Lung (tissue), 12 donors: ENCODE results near the gene PARM1. TPM values are rescaled to one million over a fixed set of nuclear protein-coding genes. Genes with fewer than 3 reads are reported as not detected.

ENCODE experiments used
- ATAC-seq: fragments of 200-7000 bp; cut with Tn5 transposase; one replicate; pipeline ENCODE4 v1.9.1; 2020; ENCODE audit warnings: moderate number of reproducible peaks; ENCODE audit not compliant: insufficient read depth, low FRiP score
- DNase-seq, 3 donors: peaks; one replicate each; pipeline ENCODE4 v3.0.0-alpha.2; 2013 to 2017
- H3K27ac ChIP-seq, 2 donors: one replicate each; pipeline ENCODE4 v1.5.1; 2013; ENCODE audit warnings: mild to moderate bottlenecking in 2 of 2, moderate library complexity in 2 of 2, control low read depth in 1 of 2, inconsistent platforms in 1 of 2, low read depth in 1 of 2, low read length in 1 of 2
- H3K27me3 ChIP-seq, 3 donors: one replicate each; pipeline ENCODE4 v1.5.1; 2013; ENCODE audit warnings: low read length in 2 of 3; ENCODE audit not compliant: control insufficient read depth in 3 of 3, insufficient read depth in 3 of 3
- H3K36me3 ChIP-seq, 4 donors: one replicate each; pipeline ENCODE4 v1.5.1; 2013; ENCODE audit warnings: low read length in 4 of 4, mild to moderate bottlenecking in 1 of 4, moderate library complexity in 1 of 4; ENCODE audit not compliant: control insufficient read depth in 4 of 4, insufficient read depth in 4 of 4
- H3K4me1 ChIP-seq, 5 donors: one replicate each; pipeline ENCODE4 v1.5.1; 2013; ENCODE audit warnings: low read length in 5 of 5, mild to moderate bottlenecking in 2 of 5, moderate library complexity in 1 of 5; ENCODE audit not compliant: control insufficient read depth in 5 of 5, insufficient read depth in 5 of 5
- H3K4me3 ChIP-seq: one replicate; pipeline ENCODE4 v1.5.1; 2013; ENCODE audit warnings: mild to moderate bottlenecking, control low read depth, moderate library complexity
- H3K9ac ChIP-seq, 2 donors: one replicate each; pipeline ENCODE4 v1.5.1; 2013; ENCODE audit warnings: low read length in 2 of 2, control low read depth in 1 of 2; ENCODE audit not compliant: insufficient read depth in 1 of 2
- H3K9me3 ChIP-seq, 4 donors: one replicate each; pipeline ENCODE4 v1.5.1; 2013; ENCODE audit warnings: low read length in 3 of 4, mild to moderate bottlenecking in 1 of 4, moderate library complexity in 1 of 4; ENCODE audit not compliant: control insufficient read depth in 4 of 4, insufficient read depth in 3 of 4
- CTCF ChIP-seq: IDR thresholded peaks from 2 replicates; pipeline ENCODE4 v1.5.1; 2012; ENCODE audit warnings: mild to moderate bottlenecking; ENCODE audit errors: control extremely low read depth, extremely low read depth
- WGBS, 2 donors: extraction: QIAGEN DNeasy Blood & Tissue Kit; methylation state at CpG; one replicate each; pipeline ENCODE4 v1.1.7; 2013; 5-methylcytosine and 5-hydroxymethylcytosine counted together
- polyA plus RNA-seq, 2 donors: library from polyadenylated mRNA; stranded (reverse); fragments of 200-250 nt; gene quantifications; one replicate each; pipeline ENCODE4 v1.2.1, GENCODE V29; 2013
- total RNA-seq, 2 donors: library from RNA; depleted of rRNA in 1 of 2; stranded (reverse); fragments of >200 nt in 1 of 2; gene quantifications; one replicate each; pipeline ENCODE4 v1.2.1, GENCODE V29; 2014 to 2021
- donor health status: control.
- donor health status: control.
- donor health status: Bipolar disorder and iron deficiency.
- donor health status: healthy.
- donor health status: DM: yes; HTN: yes; CAD: no.

PARM1 gene
- total and polyA plus RNA-seq, 4 donors = 25.4 to 101 (median 40.5) TPM

- Histone ChIP-seq H3K36me3 (peaks cover 0 to 2% (median 0%) of the 10 kb centered on the region in 4 donors), H3K4me1 (peaks cover 0 to 17% (median 0%) of the 10 kb centered on the region in 5 donors), H3K9ac (no peak overlapping the region), H3K4me3 (no peak overlapping the region), H3K9me3 (peaks cover 0 to 5% (median 0%) of the 10 kb centered on the region in 4 donors), H3K27me3 (no peaks in the 10 kb centered on the region), H3K27ac (no peak overlapping the region)
- TF ChIP-seq CTCF = no peak
- 69 to 75% methylated on average over 9 of the region's 9 CpGs for WGBS, 2 donors
- ATAC-seq (no peak), DNase-seq (peak in 1 of 3 donors; percentile 3)
Measured at GRCh38 chr4:75048208-75048879, 115.4 kb downstream of the PARM1 start.

GRCh38 chr4:75051431-75051830 is 118.5 kb downstream of the PARM1 start:
- H3K4me1 ChIP-seq = peaks cover 0 to 13% (median 0%) of the 10 kb centered on the region in 5 donors
- H3K9ac ChIP-seq = no peak overlapping the region
- WGBS, 2 donors = 83 to 87% methylated on average over 1 of the region's 1 CpG
- H3K36me3 ChIP-seq = peaks cover 0 to 2% (median 0%) of the 10 kb centered on the region in 4 donors
- no peak for TF ChIP-seq CTCF
- no peak overlapping the region for H3K4me3 ChIP-seq
- ATAC-seq = no peak
- no peaks in the 10 kb centered on the region for H3K27me3 ChIP-seq
- peaks cover 0 to 5% (median 0%) of the 10 kb centered on the region in 4 donors for H3K9me3 ChIP-seq
- H3K27ac ChIP-seq = no peak overlapping the region
- DNase-seq = no peak

GRCh38 chr4:75053352-75053751 is 120.4 kb downstream of the PARM1 start:
- H3K4me3 ChIP-seq = no peak overlapping the region
- H3K4me1 ChIP-seq = peaks cover 0 to 13% (median 0%) of the 10 kb centered on the region in 5 donors
- DNase-seq = no peak
- TF ChIP-seq CTCF = no peak
- no peaks in the 10 kb centered on the region for H3K36me3 ChIP-seq
- no peak overlapping the region for H3K9ac ChIP-seq
- H3K9me3 ChIP-seq = peaks cover 0 to 5% (median 0%) of the 10 kb centered on the region in 4 donors
- ATAC-seq = no peak
- no peaks in the 10 kb centered on the region for H3K27me3 ChIP-seq
- no peak overlapping the region for H3K27ac ChIP-seq
- 88 to 91% methylated on average over 1 of the region's 1 CpG for WGBS, 2 donors

GRCh38 chr4:75054078-75054477 is 121.2 kb downstream of the PARM1 start:
- no peak for ATAC-seq
- Histone ChIP-seq H3K4me1 (peaks cover 0 to 13% (median 0%) of the 10 kb centered on the region in 5 donors), H3K9ac (no peak overlapping the region), H3K4me3 (no peak overlapping the region), H3K27me3 (no peaks in the 10 kb centered on the region), H3K27ac (no peak overlapping the region), H3K36me3 (no peaks in the 10 kb centered on the region), H3K9me3 (peaks cover 0 to 5% (median 0%) of the 10 kb centered on the region in 4 donors)
- no peak for TF ChIP-seq CTCF
- WGBS, 2 donors = 74 to 80% methylated on average over 3 of the region's 3 CpGs
- no peak for DNase-seq
